GM10266 (cell line): ENCODE data around the gene PRKD2.

ENCODE experiments used
- DNase-seq: peaks from one replicate; pipeline ENCODE4 v3.0.0; 2012; ENCODE audit errors: extremely low spot score
- TF ChIP-seq, protein P1 (sequence below): IDR thresholded peaks from 2 replicates; pipeline ENCODE4 v1.5.1; 2012; ENCODE audit warnings: mild to moderate bottlenecking, low read depth; ENCODE audit not compliant: control insufficient read depth, insufficient read depth; ENCODE audit errors: missing control alignments

The PRKD2 gene

DNA sequence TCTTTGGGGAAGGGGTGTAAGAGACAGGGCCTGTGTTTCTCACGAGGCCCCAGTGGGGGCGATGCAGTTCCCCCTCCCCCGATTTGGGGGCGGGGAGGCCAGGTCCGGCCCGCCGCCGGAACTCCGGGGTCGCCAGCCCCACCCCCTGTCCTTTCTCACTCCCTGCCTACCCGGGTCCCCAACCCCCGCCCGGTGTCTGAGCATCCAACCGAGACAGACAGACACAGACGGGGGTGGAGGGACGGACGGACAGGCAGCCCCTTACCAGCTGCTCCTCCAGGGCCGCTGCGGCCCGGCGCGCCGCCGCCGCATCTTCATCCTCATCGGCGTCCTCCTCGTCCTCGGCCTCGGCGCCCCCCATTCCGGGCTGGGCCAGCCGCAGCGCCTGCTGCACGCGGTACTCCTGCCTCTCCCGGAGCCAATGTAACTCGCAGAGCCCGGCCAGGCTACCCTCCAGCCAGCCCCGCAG lies 56.3 kb downstream of the PRKD2 start:
- no peak for DNase-seq
- TF ChIP-seq, protein P1, sequence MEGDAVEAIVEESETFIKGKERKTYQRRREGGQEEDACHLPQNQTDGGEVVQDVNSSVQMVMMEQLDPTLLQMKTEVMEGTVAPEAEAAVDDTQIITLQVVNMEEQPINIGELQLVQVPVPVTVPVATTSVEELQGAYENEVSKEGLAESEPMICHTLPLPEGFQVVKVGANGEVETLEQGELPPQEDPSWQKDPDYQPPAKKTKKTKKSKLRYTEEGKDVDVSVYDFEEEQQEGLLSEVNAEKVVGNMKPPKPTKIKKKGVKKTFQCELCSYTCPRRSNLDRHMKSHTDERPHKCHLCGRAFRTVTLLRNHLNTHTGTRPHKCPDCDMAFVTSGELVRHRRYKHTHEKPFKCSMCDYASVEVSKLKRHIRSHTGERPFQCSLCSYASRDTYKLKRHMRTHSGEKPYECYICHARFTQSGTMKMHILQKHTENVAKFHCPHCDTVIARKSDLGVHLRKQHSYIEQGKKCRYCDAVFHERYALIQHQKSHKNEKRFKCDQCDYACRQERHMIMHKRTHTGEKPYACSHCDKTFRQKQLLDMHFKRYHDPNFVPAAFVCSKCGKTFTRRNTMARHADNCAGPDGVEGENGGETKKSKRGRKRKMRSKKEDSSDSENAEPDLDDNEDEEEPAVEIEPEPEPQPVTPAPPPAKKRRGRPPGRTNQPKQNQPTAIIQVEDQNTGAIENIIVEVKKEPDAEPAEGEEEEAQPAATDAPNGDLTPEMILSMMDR: no peak

GRCh38 chr19:46660008-46660517 lies 56.9 kb downstream of the PRKD2 start:
- TF ChIP-seq, protein P1: no peak
- DNase-seq: no peak

DNA sequence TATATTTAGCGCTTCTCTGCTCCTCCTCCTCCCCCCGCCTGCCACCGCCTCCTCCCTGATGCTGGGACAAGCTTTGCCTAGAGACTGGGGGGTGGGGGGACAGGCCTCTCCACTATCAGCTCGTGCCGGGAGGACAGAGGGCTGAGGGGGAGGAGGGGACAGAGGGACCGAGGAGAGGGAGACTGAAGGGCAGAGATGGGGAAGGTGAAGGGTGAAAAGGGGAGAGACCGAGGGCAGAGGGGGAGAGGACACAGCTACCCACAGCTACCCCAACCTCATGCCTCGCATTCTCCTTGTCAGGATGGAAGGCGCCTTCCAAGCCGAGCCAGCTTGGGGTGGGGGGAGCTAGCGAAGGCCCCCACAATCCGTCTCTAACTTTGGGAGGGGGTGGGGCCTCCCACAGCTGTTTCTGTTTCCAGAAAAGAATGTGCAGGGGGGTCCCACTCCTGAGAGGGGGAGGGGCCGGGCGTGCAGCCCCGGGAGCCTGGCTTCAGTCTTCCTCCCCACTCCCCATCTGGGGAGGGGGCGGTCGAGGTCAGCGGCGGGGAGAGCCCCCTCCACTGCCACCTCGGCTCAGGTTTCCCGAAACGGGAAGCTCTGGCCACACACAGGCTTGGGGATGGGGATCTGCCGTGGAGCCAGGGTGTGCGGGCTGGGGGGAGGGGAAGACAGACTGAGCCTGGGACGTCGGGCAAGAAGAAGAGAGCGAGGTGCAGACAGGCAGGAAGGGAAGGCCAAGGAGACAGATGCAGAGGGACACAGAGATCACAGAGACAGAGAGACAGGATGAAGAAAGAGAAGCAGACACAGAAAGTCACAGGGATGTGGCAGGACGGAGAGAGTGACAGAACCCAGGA lies 57.5 kb downstream of the PRKD2 start:
- TF ChIP-seq, protein P1: no peak
- DNase-seq: no peak

GRCh38 chr19:46656541-46656940 lies 60.4 kb downstream of the PRKD2 start:
- TF ChIP-seq, protein P1: no peak
- DNase-seq: no peak

DNA sequence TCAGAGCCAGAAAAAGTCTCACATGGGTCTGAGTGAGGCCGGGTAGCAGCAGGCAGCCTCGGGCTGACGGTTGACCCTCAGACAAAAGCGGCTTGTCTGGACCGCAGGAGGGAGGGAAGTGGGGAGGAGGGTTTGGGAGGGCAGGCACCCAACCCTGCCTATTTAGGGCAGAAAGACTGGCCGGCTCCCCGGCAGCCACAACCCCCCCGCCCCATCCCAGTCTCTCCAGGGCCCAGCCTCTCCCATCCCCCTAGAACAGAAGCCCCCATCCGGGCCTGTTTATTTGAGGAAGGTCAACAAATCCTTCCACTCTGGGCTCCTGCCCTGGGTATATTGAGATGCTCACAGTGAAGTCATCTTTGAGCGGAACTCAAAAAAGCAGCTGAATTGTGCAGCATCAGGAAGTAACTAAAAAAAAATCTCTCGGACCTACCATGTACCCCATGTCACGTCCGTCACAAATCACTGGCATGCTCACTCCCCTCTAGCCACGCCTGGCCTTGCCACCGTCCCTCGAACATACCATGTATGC lies 62.2 kb downstream of the PRKD2 start:
- DNase-seq: no peak
- TF ChIP-seq, protein P1: no peak

DNA sequence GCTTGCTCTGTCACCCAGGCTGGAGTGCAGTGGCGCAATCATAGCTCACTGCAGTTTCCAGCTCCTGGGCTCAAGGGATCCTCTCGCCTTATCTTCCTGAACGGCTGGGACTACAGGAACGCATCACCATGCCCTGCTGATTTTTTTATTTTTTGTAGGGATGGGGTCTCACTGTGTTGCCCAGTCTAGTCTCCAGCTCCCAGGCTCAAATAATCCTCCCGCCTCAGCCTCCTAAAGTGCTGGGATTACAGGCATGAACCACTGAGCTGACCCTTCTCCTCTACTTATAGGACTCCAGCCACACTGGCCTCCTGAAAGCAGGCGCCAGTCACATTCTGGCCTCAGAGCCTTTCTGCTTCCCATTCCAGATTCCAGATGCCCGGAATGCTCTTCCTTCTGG lies 66.5 kb downstream of the PRKD2 start:
- TF ChIP-seq, protein P1: no peak

More for the DNA sequence above, 66.5 kb downstream of the PRKD2 start:
- no peak for DNase-seq
